DOHH2 (cell line): ENCODE measurements around the gene SOST.

ENCODE experiments used
- EZH2phosphoT487 ChIP-seq: fragments of 200-600 bp; sonication (generic); IDR thresholded peaks from 2 replicates; pipeline ENCODE4 v1.6.1; 2017; ENCODE audit warnings: borderline replicate concordance, mild to moderate bottlenecking, antibody characterized with exemption, low read length, moderate library complexity, mixed read lengths
- TF ChIP-seq, protein P1 (sequence below): fragments of 200-600 bp; sonication (generic); IDR thresholded peaks from one replicate; pipeline ENCODE4 v1.5.1; 2014; ENCODE audit warnings: antibody characterized with exemption, mild to moderate bottlenecking, low read depth, low read length; ENCODE audit not compliant: poor library complexity, severe bottlenecking

DNA sequence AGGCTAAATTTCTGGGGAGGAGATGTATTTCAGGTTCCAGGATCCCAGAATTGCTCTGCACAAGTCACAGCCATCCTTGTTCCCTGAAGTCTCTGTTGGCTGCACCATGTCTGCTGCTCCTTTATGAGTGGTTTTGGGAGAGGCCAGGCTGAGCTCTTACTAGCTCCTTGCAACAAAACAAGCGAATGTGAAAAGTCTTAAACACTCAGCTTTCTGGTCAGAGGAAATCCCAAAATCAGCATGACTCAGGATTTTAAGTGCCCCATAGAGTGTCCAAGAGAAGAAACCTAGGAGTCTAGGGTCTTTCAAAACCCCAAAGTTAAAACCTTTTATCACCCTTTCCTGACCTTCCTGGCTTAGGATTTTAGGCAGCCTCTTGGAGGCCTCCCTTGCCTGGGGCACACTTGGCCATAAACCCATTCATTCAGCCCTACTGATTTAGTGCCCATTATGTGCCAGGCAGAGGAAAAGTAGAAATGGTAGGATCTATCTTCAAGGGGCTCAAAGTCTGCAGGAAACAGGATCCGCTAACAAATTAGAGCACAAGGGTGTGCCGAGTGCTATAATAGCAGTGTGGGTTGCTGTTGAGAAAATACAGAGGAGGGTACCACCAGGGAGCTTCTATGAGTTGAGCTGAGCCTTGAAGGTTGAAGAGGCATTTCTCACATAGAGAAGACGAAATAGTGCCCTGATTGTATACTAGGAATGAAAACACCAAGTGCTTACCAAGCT is 36.9 kb downstream of the SOST start:
- TF ChIP-seq, protein P1, sequence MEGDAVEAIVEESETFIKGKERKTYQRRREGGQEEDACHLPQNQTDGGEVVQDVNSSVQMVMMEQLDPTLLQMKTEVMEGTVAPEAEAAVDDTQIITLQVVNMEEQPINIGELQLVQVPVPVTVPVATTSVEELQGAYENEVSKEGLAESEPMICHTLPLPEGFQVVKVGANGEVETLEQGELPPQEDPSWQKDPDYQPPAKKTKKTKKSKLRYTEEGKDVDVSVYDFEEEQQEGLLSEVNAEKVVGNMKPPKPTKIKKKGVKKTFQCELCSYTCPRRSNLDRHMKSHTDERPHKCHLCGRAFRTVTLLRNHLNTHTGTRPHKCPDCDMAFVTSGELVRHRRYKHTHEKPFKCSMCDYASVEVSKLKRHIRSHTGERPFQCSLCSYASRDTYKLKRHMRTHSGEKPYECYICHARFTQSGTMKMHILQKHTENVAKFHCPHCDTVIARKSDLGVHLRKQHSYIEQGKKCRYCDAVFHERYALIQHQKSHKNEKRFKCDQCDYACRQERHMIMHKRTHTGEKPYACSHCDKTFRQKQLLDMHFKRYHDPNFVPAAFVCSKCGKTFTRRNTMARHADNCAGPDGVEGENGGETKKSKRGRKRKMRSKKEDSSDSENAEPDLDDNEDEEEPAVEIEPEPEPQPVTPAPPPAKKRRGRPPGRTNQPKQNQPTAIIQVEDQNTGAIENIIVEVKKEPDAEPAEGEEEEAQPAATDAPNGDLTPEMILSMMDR, result no peak
- no peak for TF ChIP-seq EZH2phosphoT487
